DMS114 treated with DMSO at 0.1 percent for 48 hours (cell line): ENCODE measurements around the gene RSAD2.

ENCODE experiments used
- DNase-seq: peaks from one replicate; lab custom pipeline; 2025; ENCODE audit not compliant: unreplicated experiment; lab: John Stamatoyannopoulos, UW

The RSAD2 gene

DNA sequence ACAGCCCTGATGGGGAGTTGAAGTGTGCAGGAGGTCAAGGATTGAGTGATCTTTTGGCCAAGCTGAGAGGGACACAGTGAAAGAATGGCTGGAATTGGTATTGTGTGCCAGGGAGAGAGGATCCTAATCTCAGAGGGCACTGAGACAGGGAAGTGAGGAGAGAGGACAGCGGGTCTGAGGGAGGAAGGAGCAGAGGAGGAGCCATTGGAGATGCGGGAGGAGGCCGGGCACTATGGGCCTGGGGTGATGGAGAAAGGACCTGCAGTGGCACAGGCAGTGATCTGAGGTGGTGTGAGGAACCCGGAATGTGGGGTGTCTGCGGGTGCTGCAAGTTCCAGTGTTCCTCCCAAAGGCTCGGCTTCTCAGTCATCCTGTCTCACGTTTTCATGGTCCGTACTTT, 66.4 kb downstream of the RSAD2 start:
- no peak for DNase-seq

DNA sequence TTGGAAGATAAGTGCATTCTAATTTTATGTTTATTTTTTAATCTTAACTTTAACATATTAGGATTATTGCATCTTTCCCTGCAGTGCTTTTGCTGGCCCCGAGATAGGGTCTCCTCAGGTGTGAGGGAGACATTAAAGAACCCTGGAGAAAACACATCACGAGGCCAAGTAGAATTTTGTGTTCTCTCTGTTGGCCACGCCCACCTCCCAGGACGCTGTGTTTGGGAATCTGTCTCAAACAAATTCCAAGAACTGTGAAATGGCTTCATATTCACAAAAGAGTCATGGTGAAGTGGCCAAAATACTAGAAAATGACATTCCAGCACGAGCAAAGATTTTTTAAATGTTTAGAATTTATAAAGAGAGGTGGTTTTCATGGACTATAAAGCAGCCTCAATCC, 67.0 kb downstream of the RSAD2 start:
- no peak for DNase-seq

DNA sequence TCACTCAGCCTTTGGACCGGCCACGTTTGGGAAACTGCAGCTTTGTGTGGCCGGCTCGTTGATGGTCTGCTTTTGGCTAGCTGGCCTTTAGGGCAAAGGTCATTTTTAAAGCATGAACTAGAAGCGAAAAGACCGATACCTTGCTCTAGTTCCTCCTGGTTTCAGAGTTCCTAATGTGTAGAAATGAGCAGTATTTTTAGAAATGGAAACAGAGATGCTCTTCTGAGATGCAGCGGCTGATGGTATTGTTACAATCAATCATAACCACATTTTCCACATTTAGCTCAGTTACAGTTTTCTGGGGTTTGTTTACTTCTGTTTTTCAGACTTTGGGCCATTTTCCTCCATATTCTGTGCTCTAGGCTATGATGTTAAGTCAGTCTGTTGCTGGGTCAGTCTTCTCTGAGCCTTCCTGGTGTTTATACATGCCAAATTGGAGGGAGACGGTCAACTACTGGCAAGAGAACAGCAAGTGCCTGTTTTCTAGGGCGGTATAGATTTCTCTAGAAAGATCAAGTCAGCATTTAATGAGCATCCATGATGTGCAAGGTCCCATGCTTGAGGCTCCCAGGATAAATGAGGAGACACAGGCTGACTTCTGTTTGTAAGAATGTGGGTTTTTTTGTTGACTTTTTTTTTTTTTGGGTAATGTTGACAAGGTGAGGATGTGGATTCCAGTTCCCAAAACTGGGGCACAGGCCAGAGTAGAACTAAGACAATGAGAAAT, 67.7 kb downstream of the RSAD2 start:
- no peak for DNase-seq

DNA sequence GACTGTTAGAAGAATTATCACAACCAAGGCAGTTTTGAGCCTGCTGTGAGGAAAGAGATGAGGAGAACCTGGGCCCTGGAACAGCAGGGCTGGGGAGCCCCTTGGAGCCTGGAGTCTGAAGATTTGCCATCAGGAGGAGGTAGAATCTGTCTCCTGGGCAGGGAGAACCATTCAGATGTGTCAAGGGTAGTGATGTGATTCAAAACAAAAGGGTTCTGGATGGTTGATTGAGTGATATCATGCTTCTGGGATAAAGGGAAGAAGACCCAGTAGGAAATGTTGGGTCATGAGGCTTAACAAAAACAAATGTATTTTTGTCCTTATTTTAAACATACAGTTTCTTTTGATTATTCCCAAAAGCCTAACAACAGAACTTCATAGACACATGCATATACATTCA, 68.2 kb downstream of the RSAD2 start:
- DNase-seq = no peak

DNA sequence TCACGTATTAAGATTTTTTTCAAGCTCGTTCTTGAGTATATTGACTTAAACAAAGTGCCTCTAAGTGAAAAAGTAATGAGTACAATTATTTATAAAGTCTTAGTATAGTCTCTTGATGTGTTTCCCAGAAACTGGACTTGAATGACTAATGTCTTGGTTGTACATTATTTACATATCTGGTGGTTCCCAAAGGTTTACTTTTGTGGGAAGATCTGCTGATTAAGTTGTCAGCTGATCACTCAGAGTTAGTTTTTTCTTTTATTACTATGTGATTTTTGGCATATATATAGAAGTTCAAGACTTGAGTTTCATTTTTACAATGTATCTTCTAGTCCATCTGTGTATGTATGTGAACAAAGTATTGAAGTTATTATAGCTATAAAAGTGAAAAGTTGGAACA, 69.1 kb downstream of the RSAD2 start:
- DNase-seq = no peak
